Panc1 (cell line): Measurements from ENCODE around the gene ROBO2. TPM values are rescaled to one million over a fixed set of nuclear protein-coding genes. Genes with fewer than 3 reads are reported as not detected.

ENCODE experiments used
- ATAC-seq: fragments of 200-7000 bp; cut with Tn5 transposase; 2 replicates; pipeline ENCODE4 v1.9.1; 2020; ENCODE audit warnings: mild to moderate bottlenecking, moderate library complexity
- BruUV-seq: library from RNA; stranded (reverse); fragments of 400-500 nt; replicated peaks from 2 replicates; lab custom pipeline; 2021; lab: Mats Ljungman, UMichigan
- CTCF ChIA-PET: fragments of 300-600 bp; sonication (Branson Sonifier 250); formaldehyde crosslinking; loops from one replicate; lab custom pipeline; 2022; ENCODE audit warnings: antibody characterized with exemption; lab: Charles Lee
- POLR2A ChIA-PET: fragments of 300-600 bp; sonication (Branson Sonifier 250); formaldehyde crosslinking; loops from one replicate; lab custom pipeline; 2022; ENCODE audit warnings: antibody characterized with exemption; lab: Charles Lee
- DNase-seq: peaks from one replicate; pipeline ENCODE4 v3.0.0-alpha.2; 2010; ENCODE audit warnings: low read depth, low spot score
- H3K27ac ChIP-seq: 2 replicates; pipeline ENCODE4 v1.5.1; 2011; ENCODE audit warnings: mild to moderate bottlenecking, low read length, inconsistent platforms
- H3K27me3 ChIP-seq: fragments of 200-500 bp; sonication (Bioruptor generic); 2 replicates; pipeline ENCODE4 v1.6.0; 2014; ENCODE audit warnings: low read length, inconsistent platforms; ENCODE audit not compliant: control insufficient read depth, insufficient read depth
- H3K36me3 ChIP-seq: fragments of 200-500 bp; sonication (Bioruptor generic); 2 replicates; pipeline ENCODE4 v1.5.1; 2014; ENCODE audit warnings: inconsistent platforms, mild to moderate bottlenecking, low read length, moderate library complexity; ENCODE audit not compliant: control insufficient read depth, insufficient read depth
- H3K4me1 ChIP-seq: 2 replicates; pipeline ENCODE4 v1.5.1; 2011; ENCODE audit warnings: inconsistent platforms, mild to moderate bottlenecking, low read length, moderate library complexity; ENCODE audit not compliant: control insufficient read depth, insufficient read depth
- H3K4me3 ChIP-seq, 2 experiments: 2 replicates each; pipeline ENCODE4 v1.5.1; 2011 to 2012; ENCODE audit warnings: low read depth in 2 of 2, low read length in 2 of 2, mild to moderate bottlenecking in 2 of 2, inconsistent platforms in 1 of 2, moderate library complexity in 1 of 2
- H3K9me3 ChIP-seq: fragments of 200-500 bp; sonication (Bioruptor generic); 2 replicates; pipeline ENCODE4 v1.5.1; 2014; ENCODE audit warnings: low read depth, mild to moderate bottlenecking, inconsistent platforms, low read length, moderate library complexity; ENCODE audit not compliant: control insufficient read depth, insufficient read depth
- POLR2AphosphoS5 ChIP-seq: IDR thresholded peaks from 2 replicates; pipeline ENCODE4 v1.6.1; 2012; ENCODE audit warnings: mild to moderate bottlenecking, low read depth, low read length, moderate library complexity
- SIN3A ChIP-seq: IDR thresholded peaks from 2 replicates; pipeline ENCODE4 v1.6.1; 2012; ENCODE audit warnings: low read depth, mild to moderate bottlenecking, low read length, moderate library complexity, borderline replicate concordance; ENCODE audit not compliant: insufficient read depth
- TCF7L2 ChIP-seq: IDR thresholded peaks from 2 replicates; pipeline ENCODE4 v1.6.1; 2011; ENCODE audit warnings: mild to moderate bottlenecking, low read depth, low read length, inconsistent platforms
- in situ Hi-C: cut with HindIII; loops from 2 replicates; pipeline ENCODE4 v1.10.0; 2016; ENCODE audit warnings: low sequenced_read_pairs, low pct_unique_long_range_greater_than_20kb
- intact Hi-C: fragments of 100-400 bp; cut with micrococcal nuclease; formaldehyde crosslinking; loops from one replicate; pipeline ENCODE4 v1.10.0; 2022; ENCODE audit not compliant: unreplicated experiment
- total RNA-seq: library from RNA; stranded (reverse); gene quantifications from one replicate; pipeline ENCODE4 v1.2.1, GENCODE V29; 2021; ENCODE audit not compliant: unreplicated experiment
- TF ChIP-seq, protein P1 (sequence below): fragments of 450-650 bp; IDR thresholded peaks from 2 replicates; pipeline ENCODE4 v1.5.1; 2017; ENCODE audit warnings: mild to moderate bottlenecking
- TF ChIP-seq, protein P2 (sequence below), 2 experiments: IDR thresholded peaks; 2 replicates each; pipeline ENCODE4 v1.6.1; 2011 to 2012; ENCODE audit warnings: low read depth in 2 of 2, control low read depth in 1 of 2, low read length in 1 of 2, mild to moderate bottlenecking in 1 of 2, moderate library complexity in 1 of 2; ENCODE audit not compliant: insufficient read depth in 1 of 2

Gene ROBO2
- total RNA-seq, 1 experiment from 2014 or later, result 1.3 TPM

GRCh38 chr3:77427528-77427927 is 387.6 kb downstream of the ROBO2 start:
- DNase-seq (no peak), ATAC-seq (no peak)
- in situ Hi-C loops, result no loop called here
- H3K27ac ChIP-seq, result no peak overlapping the region
- TF ChIP-seq, protein P1, sequence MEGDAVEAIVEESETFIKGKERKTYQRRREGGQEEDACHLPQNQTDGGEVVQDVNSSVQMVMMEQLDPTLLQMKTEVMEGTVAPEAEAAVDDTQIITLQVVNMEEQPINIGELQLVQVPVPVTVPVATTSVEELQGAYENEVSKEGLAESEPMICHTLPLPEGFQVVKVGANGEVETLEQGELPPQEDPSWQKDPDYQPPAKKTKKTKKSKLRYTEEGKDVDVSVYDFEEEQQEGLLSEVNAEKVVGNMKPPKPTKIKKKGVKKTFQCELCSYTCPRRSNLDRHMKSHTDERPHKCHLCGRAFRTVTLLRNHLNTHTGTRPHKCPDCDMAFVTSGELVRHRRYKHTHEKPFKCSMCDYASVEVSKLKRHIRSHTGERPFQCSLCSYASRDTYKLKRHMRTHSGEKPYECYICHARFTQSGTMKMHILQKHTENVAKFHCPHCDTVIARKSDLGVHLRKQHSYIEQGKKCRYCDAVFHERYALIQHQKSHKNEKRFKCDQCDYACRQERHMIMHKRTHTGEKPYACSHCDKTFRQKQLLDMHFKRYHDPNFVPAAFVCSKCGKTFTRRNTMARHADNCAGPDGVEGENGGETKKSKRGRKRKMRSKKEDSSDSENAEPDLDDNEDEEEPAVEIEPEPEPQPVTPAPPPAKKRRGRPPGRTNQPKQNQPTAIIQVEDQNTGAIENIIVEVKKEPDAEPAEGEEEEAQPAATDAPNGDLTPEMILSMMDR, result no peak
- TF ChIP-seq POLR2AphosphoS5, result no peak
- no peak for TF ChIP-seq SIN3A
- TF ChIP-seq, protein P2, sequence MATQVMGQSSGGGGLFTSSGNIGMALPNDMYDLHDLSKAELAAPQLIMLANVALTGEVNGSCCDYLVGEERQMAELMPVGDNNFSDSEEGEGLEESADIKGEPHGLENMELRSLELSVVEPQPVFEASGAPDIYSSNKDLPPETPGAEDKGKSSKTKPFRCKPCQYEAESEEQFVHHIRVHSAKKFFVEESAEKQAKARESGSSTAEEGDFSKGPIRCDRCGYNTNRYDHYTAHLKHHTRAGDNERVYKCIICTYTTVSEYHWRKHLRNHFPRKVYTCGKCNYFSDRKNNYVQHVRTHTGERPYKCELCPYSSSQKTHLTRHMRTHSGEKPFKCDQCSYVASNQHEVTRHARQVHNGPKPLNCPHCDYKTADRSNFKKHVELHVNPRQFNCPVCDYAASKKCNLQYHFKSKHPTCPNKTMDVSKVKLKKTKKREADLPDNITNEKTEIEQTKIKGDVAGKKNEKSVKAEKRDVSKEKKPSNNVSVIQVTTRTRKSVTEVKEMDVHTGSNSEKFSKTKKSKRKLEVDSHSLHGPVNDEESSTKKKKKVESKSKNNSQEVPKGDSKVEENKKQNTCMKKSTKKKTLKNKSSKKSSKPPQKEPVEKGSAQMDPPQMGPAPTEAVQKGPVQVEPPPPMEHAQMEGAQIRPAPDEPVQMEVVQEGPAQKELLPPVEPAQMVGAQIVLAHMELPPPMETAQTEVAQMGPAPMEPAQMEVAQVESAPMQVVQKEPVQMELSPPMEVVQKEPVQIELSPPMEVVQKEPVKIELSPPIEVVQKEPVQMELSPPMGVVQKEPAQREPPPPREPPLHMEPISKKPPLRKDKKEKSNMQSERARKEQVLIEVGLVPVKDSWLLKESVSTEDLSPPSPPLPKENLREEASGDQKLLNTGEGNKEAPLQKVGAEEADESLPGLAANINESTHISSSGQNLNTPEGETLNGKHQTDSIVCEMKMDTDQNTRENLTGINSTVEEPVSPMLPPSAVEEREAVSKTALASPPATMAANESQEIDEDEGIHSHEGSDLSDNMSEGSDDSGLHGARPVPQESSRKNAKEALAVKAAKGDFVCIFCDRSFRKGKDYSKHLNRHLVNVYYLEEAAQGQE (IDR thresholded peaks at IDR 0.05; ENCODE audit: insufficient read depth in 1 of 2, low read depth in 2 of 2, low read length in 1 of 2), result no peak
- TF ChIP-seq TCF7L2, result no peak
- no peaks in the 10 kb centered on the region for H3K4me1 ChIP-seq
- no peaks in the 10 kb centered on the region for H3K27me3 ChIP-seq
- BruUV-seq, result no TSS peak
- intact Hi-C loops, result no loop called here
- no peak overlapping the region for H3K4me3 ChIP-seq
- no peaks in the 10 kb centered on the region for H3K36me3 ChIP-seq
- no peaks in the 10 kb centered on the region for H3K9me3 ChIP-seq
- CTCF ChIA-PET, result no interaction called here
- POLR2A ChIA-PET, result interaction anchor here (0.6 kb wide), 1 partner anchor 199 kb away, joined by 3 read pairs; no protein-coding TSS in a partner anchor

DNA sequence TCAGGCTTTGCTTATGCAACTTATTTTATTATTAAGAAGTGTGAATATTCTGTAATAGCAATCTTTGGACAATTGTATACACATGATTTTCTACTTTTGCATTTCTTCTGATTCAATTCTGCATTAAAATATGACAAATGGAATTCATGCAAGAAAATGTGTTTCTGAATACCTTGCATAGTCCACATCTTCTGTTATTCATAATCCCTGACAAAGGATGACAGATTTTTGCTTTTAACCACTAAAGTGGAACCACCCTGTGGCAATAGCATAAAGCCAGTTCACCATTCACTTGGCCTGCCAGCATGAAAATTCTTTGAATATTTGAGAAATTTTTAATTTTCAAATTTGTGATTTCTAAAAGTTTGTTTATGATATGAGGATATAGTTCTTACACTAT is 397.0 kb downstream of the ROBO2 start:
- no peak overlapping the region for H3K4me3 ChIP-seq
- ChIA-PET POLR2A (no interaction called here), CTCF (no interaction called here)
- ATAC-seq (no peak), DNase-seq (no peak)
- no peaks in the 10 kb centered on the region for H3K9me3 ChIP-seq
- intact Hi-C loops (no loop called here), in situ Hi-C loops (no loop called here)
- no TSS peak for BruUV-seq
- no peaks in the 10 kb centered on the region for H3K27me3 ChIP-seq
- H3K27ac ChIP-seq, result no peak overlapping the region
- TF ChIP-seq, protein P1, result no peak
- TF ChIP-seq TCF7L2 (no peak), POLR2AphosphoS5 (no peak), SIN3A (no peak)
- TF ChIP-seq, protein P2 (IDR thresholded peaks at IDR 0.05; ENCODE audit: insufficient read depth in 1 of 2, low read depth in 2 of 2, low read length in 1 of 2), result no peak
- H3K4me1 ChIP-seq, result no peaks in the 10 kb centered on the region
- no peaks in the 10 kb centered on the region for H3K36me3 ChIP-seq
